ENCODE data around the gene CCDC60.

GRCh38 chr12:119540476-119540875 lies 205.9 kb downstream of the CCDC60 start:
- TF ChIP-seq, protein P1, sequence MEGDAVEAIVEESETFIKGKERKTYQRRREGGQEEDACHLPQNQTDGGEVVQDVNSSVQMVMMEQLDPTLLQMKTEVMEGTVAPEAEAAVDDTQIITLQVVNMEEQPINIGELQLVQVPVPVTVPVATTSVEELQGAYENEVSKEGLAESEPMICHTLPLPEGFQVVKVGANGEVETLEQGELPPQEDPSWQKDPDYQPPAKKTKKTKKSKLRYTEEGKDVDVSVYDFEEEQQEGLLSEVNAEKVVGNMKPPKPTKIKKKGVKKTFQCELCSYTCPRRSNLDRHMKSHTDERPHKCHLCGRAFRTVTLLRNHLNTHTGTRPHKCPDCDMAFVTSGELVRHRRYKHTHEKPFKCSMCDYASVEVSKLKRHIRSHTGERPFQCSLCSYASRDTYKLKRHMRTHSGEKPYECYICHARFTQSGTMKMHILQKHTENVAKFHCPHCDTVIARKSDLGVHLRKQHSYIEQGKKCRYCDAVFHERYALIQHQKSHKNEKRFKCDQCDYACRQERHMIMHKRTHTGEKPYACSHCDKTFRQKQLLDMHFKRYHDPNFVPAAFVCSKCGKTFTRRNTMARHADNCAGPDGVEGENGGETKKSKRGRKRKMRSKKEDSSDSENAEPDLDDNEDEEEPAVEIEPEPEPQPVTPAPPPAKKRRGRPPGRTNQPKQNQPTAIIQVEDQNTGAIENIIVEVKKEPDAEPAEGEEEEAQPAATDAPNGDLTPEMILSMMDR (IDR thresholded peaks at IDR 0.05; ENCODE audit: low read length), result no peak
- no peak for TF ChIP-seq EZH2phosphoT487 (IDR thresholded peaks at IDR 0.05; ENCODE audit: low read length)
- no peak for TF ChIP-seq EZH2 (optimal IDR thresholded peaks at IDR 0.05; ENCODE audit: low read depth, low read length)

All from MM.1S (cell line).